K562 (cell line): ENCODE measurements around the gene SMIM29. TPM values are rescaled to one million over a fixed set of nuclear protein-coding genes. Genes with fewer than 3 reads are reported as not detected.

Experiments
- BACH1 ChIP-seq: fragments of 200-800 bp; sonication (Bioruptor generic); IDR thresholded peaks from 2 replicates; pipeline ENCODE4 v1.6.1; 2016; ENCODE audit warnings: missing genetic modification characterization, missing compliant biosample characterization
- ELF4 ChIP-seq: fragments of 450-650 bp; formaldehyde crosslinking; IDR thresholded peaks from 2 replicates; pipeline ENCODE4 v1.4.0; 2022; ENCODE audit warnings: missing genetic modification characterization
- PCBP1 ChIP-seq: fragments of 200-400 bp; formaldehyde crosslinking; IDR thresholded peaks from 2 replicates; pipeline ENCODE4 v1.6.1; 2018; ENCODE audit warnings: mild to moderate bottlenecking, low read depth, low read length; ENCODE audit not compliant: poor library complexity, severe bottlenecking
- SAFB ChIP-seq: fragments of 200-400 bp; formaldehyde crosslinking; IDR thresholded peaks from 2 replicates; pipeline ENCODE4 v1.6.1; 2017; ENCODE audit warnings: low read depth, low read length, borderline replicate concordance
- ZBTB1 ChIP-seq: sonication (generic); formaldehyde crosslinking; IDR thresholded peaks from 2 replicates; pipeline ENCODE4 v1.8.1; 2023; ENCODE audit warnings: missing genetic modification reagents, low read depth, mild to moderate bottlenecking, borderline replicate concordance
- ZNF778 ChIP-seq: fragments of 450-650 bp; formaldehyde crosslinking; IDR thresholded peaks from 2 replicates; pipeline ENCODE4 v1.4.0; 2020; ENCODE audit warnings: mild to moderate bottlenecking, moderate library complexity
- polyA plus RNA-seq, 8 experiments: library from polyadenylated mRNA; depleted of rRNA in 4 of 8; stranded (reverse) in 5 of 8; unstranded in 3 of 8; fragments of >200 nt; fragmentation: Nextera tagmentation in 2 of 8; fragmentation: Illumina TruSeq in 1 of 8; extraction: Ambion mirVana in 2 of 8; extraction: Trizol in 1 of 8; gene quantifications; 2 replicates each; pipeline versions ENCODE4 v1.2.1 to v1.2.3, GENCODE V29; 2011 to 2014; ENCODE audit warnings: inconsistent platforms in 1 of 8, missing spikeins in 1 of 8
- total RNA-seq, 7 experiments: library from RNA; depleted of rRNA in 6 of 7; stranded (reverse); fragments of >200 nt in 6 of 7; fragmentation: Illumina TruSeq in 2 of 7; extraction: Trizol in 2 of 7; gene quantifications; 2 replicates each; pipeline versions ENCODE4 v1.2.1 to v1.2.3, GENCODE V29; 2011 to 2021; ENCODE audit warnings: low replicate concordance in 1 of 7
- TF ChIP-seq, protein P1 (sequence below): fragments of 450-650 bp; IDR thresholded peaks from 2 replicates; pipeline ENCODE4 v1.6.1; 2016; ENCODE audit warnings: borderline replicate concordance
- TF ChIP-seq, protein P2 (sequence below): fragments of 250-450 bp; sonication (Bioruptor Pico); IDR thresholded peaks from 2 replicates; pipeline ENCODE4 v1.8.0; 2021; ENCODE audit warnings: moderate library complexity, mild to moderate bottlenecking, inconsistent platforms
- TF ChIP-seq, protein P3 (sequence below): sonication (generic); formaldehyde crosslinking; IDR thresholded peaks from 2 replicates; pipeline ENCODE4 v1.8.1; 2023; ENCODE audit warnings: mild to moderate bottlenecking, missing genetic modification reagents, moderate library complexity
- TF ChIP-seq, protein P4 (sequence below): sonication (generic); formaldehyde crosslinking; IDR thresholded peaks from 2 replicates; pipeline ENCODE4 v1.8.1; 2023; ENCODE audit warnings: missing genetic modification reagents, mild to moderate bottlenecking, borderline replicate concordance

Gene SMIM29
- total and polyA plus RNA-seq, 9 of the 15 experiments (the other 6 are each of a cell fraction or from before 2014, with no cell fraction given): 6.5 to 36.7 (median 20.9) TPM

DNA sequence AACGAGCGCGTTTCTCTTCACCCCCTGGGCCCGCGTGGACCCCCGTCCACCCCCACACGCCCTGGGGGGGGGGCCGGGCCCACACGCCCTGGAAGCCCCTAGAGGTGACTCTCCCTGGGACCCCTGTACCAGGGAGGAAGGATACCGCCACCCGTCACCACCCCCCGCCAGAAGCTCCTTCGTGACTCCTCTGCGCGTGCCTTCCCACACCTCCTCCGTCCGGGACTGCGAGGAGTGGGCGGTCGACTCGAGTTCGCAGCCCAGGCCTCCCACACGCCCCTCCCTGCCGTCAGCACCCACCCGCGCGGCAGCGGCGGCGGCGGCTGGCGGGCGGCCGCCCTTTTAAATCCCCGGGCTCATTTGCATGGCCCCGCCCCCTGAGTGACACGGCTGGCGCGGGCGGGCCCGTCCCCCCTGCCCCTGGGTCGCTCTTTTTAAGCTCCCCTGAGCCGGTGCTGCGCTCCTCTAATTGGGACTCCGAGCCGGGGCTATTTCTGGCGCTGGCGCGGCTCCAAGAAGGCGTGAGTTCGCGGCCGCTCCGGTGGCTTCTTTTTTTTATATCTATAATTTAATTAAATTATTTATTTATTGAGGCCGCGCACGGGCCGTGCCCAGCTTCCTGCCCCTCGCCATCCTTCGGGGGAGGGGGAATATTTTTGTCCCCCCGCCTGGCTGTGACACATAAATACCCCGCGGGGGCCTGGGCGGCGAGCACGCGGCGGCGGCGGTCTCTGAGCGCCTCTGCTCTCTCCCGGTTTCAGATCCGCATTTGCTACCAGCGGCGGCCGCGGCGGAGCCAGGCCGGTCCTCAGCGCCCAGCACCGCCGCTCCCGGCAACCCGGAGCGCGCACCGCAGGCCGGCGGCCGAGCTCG is 12.1 kb downstream of the SMIM29 start, which contains the start of gene HMGA1 (continued):
- TF ChIP-seq, protein P1, sequence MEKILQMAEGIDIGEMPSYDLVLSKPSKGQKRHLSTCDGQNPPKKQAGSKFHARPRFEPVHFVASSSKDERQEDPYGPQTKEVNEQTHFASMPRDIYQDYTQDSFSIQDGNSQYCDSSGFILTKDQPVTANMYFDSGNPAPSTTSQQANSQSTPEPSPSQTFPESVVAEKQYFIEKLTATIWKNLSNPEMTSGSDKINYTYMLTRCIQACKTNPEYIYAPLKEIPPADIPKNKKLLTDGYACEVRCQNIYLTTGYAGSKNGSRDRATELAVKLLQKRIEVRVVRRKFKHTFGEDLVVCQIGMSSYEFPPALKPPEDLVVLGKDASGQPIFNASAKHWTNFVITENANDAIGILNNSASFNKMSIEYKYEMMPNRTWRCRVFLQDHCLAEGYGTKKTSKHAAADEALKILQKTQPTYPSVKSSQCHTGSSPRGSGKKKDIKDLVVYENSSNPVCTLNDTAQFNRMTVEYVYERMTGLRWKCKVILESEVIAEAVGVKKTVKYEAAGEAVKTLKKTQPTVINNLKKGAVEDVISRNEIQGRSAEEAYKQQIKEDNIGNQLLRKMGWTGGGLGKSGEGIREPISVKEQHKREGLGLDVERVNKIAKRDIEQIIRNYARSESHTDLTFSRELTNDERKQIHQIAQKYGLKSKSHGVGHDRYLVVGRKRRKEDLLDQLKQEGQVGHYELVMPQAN: peak; percentile 68; the same call in 1 of the 2 replicates
- TF ChIP-seq, protein P2, sequence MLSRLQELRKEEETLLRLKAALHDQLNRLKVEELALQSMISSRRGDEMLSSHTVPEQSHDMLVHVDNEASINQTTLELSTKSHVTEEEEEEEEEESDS (CRISPR knock-in tag): no peak
- TF ChIP-seq ELF4 (CRISPR knock-in tag): 0 out of 2 replicates have a peak, but pooled peaks have one; percentile 68
- TF ChIP-seq, protein P3, sequence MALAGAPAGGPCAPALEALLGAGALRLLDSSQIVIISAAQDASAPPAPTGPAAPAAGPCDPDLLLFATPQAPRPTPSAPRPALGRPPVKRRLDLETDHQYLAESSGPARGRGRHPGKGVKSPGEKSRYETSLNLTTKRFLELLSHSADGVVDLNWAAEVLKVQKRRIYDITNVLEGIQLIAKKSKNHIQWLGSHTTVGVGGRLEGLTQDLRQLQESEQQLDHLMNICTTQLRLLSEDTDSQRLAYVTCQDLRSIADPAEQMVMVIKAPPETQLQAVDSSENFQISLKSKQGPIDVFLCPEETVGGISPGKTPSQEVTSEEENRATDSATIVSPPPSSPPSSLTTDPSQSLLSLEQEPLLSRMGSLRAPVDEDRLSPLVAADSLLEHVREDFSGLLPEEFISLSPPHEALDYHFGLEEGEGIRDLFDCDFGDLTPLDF: peak; percentile 42; the same call in 1 of the 2 replicates
- TF ChIP-seq, protein P4, sequence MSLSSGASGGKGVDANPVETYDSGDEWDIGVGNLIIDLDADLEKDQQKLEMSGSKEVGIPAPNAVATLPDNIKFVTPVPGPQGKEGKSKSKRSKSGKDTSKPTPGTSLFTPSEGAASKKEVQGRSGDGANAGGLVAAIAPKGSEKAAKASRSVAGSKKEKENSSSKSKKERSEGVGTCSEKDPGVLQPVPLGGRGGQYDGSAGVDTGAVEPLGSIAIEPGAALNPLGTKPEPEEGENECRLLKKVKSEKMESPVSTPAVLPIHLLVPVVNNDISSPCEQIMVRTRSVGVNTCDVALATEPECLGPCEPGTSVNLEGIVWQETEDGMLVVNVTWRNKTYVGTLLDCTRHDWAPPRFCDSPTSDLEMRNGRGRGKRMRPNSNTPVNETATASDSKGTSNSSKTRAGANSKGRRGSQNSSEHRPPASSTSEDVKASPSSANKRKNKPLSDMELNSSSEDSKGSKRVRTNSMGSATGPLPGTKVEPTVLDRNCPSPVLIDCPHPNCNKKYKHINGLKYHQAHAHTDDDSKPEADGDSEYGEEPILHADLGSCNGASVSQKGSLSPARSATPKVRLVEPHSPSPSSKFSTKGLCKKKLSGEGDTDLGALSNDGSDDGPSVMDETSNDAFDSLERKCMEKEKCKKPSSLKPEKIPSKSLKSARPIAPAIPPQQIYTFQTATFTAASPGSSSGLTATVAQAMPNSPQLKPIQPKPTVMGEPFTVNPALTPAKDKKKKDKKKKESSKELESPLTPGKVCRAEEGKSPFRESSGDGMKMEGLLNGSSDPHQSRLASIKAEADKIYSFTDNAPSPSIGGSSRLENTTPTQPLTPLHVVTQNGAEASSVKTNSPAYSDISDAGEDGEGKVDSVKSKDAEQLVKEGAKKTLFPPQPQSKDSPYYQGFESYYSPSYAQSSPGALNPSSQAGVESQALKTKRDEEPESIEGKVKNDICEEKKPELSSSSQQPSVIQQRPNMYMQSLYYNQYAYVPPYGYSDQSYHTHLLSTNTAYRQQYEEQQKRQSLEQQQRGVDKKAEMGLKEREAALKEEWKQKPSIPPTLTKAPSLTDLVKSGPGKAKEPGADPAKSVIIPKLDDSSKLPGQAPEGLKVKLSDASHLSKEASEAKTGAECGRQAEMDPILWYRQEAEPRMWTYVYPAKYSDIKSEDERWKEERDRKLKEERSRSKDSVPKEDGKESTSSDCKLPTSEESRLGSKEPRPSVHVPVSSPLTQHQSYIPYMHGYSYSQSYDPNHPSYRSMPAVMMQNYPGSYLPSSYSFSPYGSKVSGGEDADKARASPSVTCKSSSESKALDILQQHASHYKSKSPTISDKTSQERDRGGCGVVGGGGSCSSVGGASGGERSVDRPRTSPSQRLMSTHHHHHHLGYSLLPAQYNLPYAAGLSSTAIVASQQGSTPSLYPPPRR (CRISPR knock-in tag): peak; percentile 50; the same call in 1 of the 2 replicates
- peak; percentile 80; the same call in 1 of the 2 replicates for TF ChIP-seq ZBTB1 (CRISPR knock-in tag)
- TF ChIP-seq PCBP1: peak; percentile 99
- no peak for TF ChIP-seq BACH1 (tag)
- TF ChIP-seq SAFB: peak; percentile 95
- no peak for TF ChIP-seq ZNF778 (CRISPR knock-in tag)
